Measurements from ENCODE around the gene SLC16A10. TPM values are rescaled to one million over a fixed set of nuclear protein-coding genes. Genes with fewer than 3 reads are reported as not detected.
"Not testable (repeated sequence)": the region's sequence is repeated elsewhere in the genome, so short reads cannot be mapped to it uniquely, and the experiment has no call there.

SLC16A10 gene
- total and polyA plus RNA-seq, 2 donors from 2014 or later = 3.7 to 5.9 TPM

DNA sequence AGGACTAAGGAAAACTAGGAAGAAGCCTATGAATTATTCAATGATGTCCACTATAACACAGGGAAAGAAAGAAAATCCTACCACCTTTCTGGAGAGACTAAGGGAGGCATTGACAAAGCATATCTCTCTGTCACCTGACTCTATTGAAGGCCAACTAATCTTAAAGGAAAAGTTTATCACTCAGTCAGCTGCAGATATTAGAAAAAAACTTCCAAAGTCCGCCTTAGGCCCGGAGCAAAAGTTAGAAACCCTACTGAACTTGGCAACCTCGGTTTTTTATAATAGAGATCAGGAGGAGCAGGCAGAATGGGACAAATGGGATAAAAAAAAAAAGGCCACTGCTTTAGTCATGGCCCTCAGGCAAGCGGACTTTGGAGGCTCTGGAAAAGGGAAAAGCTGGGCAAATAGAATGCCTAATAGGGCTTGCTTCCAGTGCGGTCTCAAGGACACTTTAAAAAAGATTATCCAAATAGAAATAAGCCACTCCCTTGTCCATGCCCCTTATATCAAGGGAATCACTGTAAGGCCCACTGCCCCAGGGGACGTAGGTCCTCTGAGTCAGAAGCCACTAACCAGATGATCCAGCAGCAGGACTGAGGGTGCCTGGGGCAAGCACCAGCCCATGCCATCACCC lies 47.0 kb downstream of the SLC16A10 start:
- H3K27ac ChIP-seq (ENCODE audit: low read depth in 2 of 2, low read length in 2 of 2); intact Hi-C loops (cut with DNase I); H3K9ac ChIP-seq (ENCODE audit: low read length in 3 of 3); H3K36me3 ChIP-seq (ENCODE audit: control insufficient read depth in 2 of 3, insufficient read depth in 3 of 3, low read length in 3 of 3); FAIRE-seq; H3K9me3 ChIP-seq (ENCODE audit: control insufficient read depth in 2 of 3, insufficient read depth in 1 of 3, low read length in 3 of 3); DNase-seq; H3K27me3 ChIP-seq (ENCODE audit: control insufficient read depth, insufficient read depth, low read length); H3K4me3 ChIP-seq (ENCODE audit: low read length in 3 of 3): not testable (repeated sequence)
- peaks cover 0 to 13% (median 5%) of the 10 kb centered on the region in 3 donors for H3K4me1 ChIP-seq (ENCODE audit: control insufficient read depth in 2 of 3, insufficient read depth in 2 of 3, low read depth in 1 of 3, low read length in 3 of 3)

DNA sequence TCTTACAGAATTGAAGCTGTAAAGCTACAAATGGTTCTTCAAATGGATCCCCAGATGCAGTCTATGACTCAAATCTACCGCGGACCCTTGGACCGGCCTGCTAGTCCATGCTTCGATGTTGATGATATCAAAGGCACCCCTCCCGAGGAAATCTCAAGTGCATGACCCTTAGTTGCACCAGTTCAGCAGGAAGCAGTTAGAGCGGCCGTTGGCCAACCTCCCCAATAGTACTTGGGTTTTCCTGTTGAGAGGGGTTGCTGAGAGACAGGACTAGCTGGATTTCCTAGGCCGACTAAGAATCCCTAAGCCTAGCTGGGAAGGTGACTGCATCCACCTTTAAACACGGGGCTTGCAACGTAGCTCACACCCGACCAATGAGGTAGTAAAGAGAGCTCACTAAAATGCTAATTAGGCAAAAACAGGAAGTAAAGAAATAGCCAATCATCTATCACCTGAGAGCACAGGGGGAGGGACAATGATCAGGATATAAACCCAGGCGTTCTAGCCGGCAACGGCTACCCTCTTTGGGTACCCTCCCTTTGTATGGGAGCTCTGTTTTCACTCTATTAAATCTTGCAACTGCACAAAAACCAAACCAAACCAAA lies 50.3 kb downstream of the SLC16A10 start:
- H3K4me1 ChIP-seq (ENCODE audit: control insufficient read depth in 2 of 3, insufficient read depth in 2 of 3, low read depth in 1 of 3, low read length in 3 of 3); H3K27ac ChIP-seq (ENCODE audit: low read depth in 2 of 2, low read length in 2 of 2); H3K9ac ChIP-seq (ENCODE audit: low read length in 3 of 3); DNase-seq; intact Hi-C loops (cut with DNase I); H3K9me3 ChIP-seq (ENCODE audit: control insufficient read depth in 2 of 3, insufficient read depth in 1 of 3, low read length in 3 of 3); H3K27me3 ChIP-seq (ENCODE audit: control insufficient read depth, insufficient read depth, low read length); H3K4me3 ChIP-seq (ENCODE audit: low read length in 3 of 3); FAIRE-seq; H3K36me3 ChIP-seq (ENCODE audit: control insufficient read depth in 2 of 3, insufficient read depth in 3 of 3, low read length in 3 of 3): not testable (repeated sequence)

DNA sequence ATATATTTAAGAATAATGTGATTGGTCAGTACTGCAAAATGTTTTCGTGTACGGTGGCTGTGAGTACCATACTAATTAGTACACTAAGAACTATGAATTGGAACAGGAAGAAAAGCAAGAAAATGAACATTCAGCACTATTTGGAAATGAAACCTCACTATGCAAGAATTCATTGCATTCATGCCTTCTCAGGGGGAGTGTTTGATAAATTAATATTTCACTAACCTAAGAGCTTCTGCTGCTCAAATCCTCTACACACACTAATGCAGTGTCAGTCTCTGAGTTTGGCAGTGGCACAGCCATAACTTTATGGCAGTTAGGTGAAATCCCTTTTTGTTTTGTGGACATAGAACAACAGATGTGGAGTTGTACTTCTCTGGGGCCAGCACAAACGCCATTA lies 60.1 kb downstream of the SLC16A10 start:
- no peaks in the 10 kb centered on the region for H3K27me3 ChIP-seq (ENCODE audit: control insufficient read depth, insufficient read depth, low read length)
- DNase-seq = peak in 1 of 5 donors; percentile 21
- TF ChIP-seq, protein P1, sequence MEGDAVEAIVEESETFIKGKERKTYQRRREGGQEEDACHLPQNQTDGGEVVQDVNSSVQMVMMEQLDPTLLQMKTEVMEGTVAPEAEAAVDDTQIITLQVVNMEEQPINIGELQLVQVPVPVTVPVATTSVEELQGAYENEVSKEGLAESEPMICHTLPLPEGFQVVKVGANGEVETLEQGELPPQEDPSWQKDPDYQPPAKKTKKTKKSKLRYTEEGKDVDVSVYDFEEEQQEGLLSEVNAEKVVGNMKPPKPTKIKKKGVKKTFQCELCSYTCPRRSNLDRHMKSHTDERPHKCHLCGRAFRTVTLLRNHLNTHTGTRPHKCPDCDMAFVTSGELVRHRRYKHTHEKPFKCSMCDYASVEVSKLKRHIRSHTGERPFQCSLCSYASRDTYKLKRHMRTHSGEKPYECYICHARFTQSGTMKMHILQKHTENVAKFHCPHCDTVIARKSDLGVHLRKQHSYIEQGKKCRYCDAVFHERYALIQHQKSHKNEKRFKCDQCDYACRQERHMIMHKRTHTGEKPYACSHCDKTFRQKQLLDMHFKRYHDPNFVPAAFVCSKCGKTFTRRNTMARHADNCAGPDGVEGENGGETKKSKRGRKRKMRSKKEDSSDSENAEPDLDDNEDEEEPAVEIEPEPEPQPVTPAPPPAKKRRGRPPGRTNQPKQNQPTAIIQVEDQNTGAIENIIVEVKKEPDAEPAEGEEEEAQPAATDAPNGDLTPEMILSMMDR (IDR thresholded peaks at IDR 0.05; ENCODE audit: borderline replicate concordance, extremely low read depth, insufficient read depth) = no peak
- intact Hi-C loops (cut with DNase I) = no loop called here
- H3K4me1 ChIP-seq (ENCODE audit: control insufficient read depth in 2 of 3, insufficient read depth in 2 of 3, low read depth in 1 of 3, low read length in 3 of 3) = peaks cover 0 to 4% (median 0%) of the 10 kb centered on the region in 3 donors
- no peak overlapping the region for H3K9ac ChIP-seq (ENCODE audit: low read length in 3 of 3)
- no peaks in the 10 kb centered on the region for H3K9me3 ChIP-seq (ENCODE audit: control insufficient read depth in 2 of 3, insufficient read depth in 1 of 3, low read length in 3 of 3)
- H3K4me3 ChIP-seq (ENCODE audit: low read length in 3 of 3) = no peak overlapping the region
- H3K36me3 ChIP-seq (ENCODE audit: control insufficient read depth in 2 of 3, insufficient read depth in 3 of 3, low read length in 3 of 3) = no peaks in the 10 kb centered on the region
- H3K27ac ChIP-seq (ENCODE audit: low read depth in 2 of 2, low read length in 2 of 2) = no peak overlapping the region
- FAIRE-seq = no peak

DNA sequence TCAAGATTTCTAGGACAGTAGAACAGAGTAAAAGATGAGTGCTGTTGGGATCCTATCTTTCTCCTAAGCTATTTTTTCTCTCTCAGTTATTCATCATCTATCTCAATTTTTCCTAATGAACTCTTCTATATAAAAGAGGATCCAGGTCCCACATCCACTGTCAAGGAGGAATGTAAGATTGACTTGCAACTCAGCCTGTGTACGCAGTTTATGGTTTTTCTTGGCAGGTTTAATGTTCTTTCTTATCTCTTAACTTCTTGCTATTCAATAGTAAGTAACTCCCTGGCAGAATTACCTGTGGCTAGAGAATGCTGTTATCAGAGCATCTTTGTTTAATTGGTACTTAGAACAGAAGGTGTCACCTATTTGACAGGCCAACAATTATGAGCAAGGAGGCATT lies 60.8 kb downstream of the SLC16A10 start:
- Histone ChIP-seq H3K4me1 (ENCODE audit: control insufficient read depth in 2 of 3, insufficient read depth in 2 of 3, low read depth in 1 of 3, low read length in 3 of 3) (peaks cover 0 to 4% (median 0%) of the 10 kb centered on the region in 3 donors), H3K27me3 (ENCODE audit: control insufficient read depth, insufficient read depth, low read length) (no peaks in the 10 kb centered on the region), H3K27ac (ENCODE audit: low read depth in 2 of 2, low read length in 2 of 2) (no peak overlapping the region), H3K9ac (ENCODE audit: low read length in 3 of 3) (no peak overlapping the region), H3K4me3 (ENCODE audit: low read length in 3 of 3) (no peak overlapping the region), H3K36me3 (ENCODE audit: control insufficient read depth in 2 of 3, insufficient read depth in 3 of 3, low read length in 3 of 3) (no peaks in the 10 kb centered on the region), H3K9me3 (ENCODE audit: control insufficient read depth in 2 of 3, insufficient read depth in 1 of 3, low read length in 3 of 3) (no peaks in the 10 kb centered on the region)
- DNase-seq (no peak), FAIRE-seq (no peak)
- intact Hi-C loops (cut with DNase I) = no loop called here
- TF ChIP-seq, protein P1 (IDR thresholded peaks at IDR 0.05; ENCODE audit: borderline replicate concordance, extremely low read depth, insufficient read depth) = no peak
